Neural progenitor cell (in vitro differentiated cells): ENCODE results near the gene MYLK. TPM values are rescaled to one million over a fixed set of nuclear protein-coding genes. Genes with fewer than 3 reads are reported as not detected.

Source experiments
- DNase-seq: peaks from one replicate; pipeline ENCODE4 v3.0.0-alpha.2; 2016; ENCODE audit warnings: low spot score
- H2AFZ ChIP-seq: fragments of 200-600 bp; sonication (generic); replicated peaks from 2 replicates; pipeline ENCODE4 v1.6.1; 2016; ENCODE audit warnings: antibody characterized with exemption
- H3F3A ChIP-seq: fragments of 200-600 bp; sonication (generic); 2 replicates; pipeline ENCODE4 v1.6.1; 2016; ENCODE audit warnings: antibody characterized with exemption, low read depth
- H3K27ac ChIP-seq: fragments of 200-600 bp; sonication (generic); 2 replicates; pipeline ENCODE4 v1.5.1; 2016; ENCODE audit warnings: mild to moderate bottlenecking
- H3K27me3 ChIP-seq: fragments of 200-600 bp; sonication (generic); 2 replicates; pipeline ENCODE4 v1.6.1; 2016; ENCODE audit warnings: mild to moderate bottlenecking, moderate library complexity
- H3K36me3 ChIP-seq: fragments of 200-600 bp; sonication (generic); 2 replicates; pipeline ENCODE4 v1.5.1; 2016
- H3K4me1 ChIP-seq: fragments of 200-600 bp; sonication (generic); 2 replicates; pipeline ENCODE4 v1.6.1; 2016; ENCODE audit warnings: mixed run types
- H3K4me2 ChIP-seq: fragments of 200-600 bp; sonication (generic); 2 replicates; pipeline ENCODE4 v1.6.1; 2016
- H3K4me3 ChIP-seq: fragments of 200-600 bp; sonication (generic); 2 replicates; pipeline ENCODE4 v1.5.1; 2016
- H3K79me2 ChIP-seq: fragments of 200-600 bp; sonication (generic); 2 replicates; pipeline ENCODE4 v1.6.1; 2016; ENCODE audit warnings: low read depth
- H3K9ac ChIP-seq: fragments of 200-600 bp; sonication (generic); 2 replicates; pipeline ENCODE4 v1.6.1; 2016
- H3K9me3 ChIP-seq: fragments of 200-600 bp; sonication (generic); 2 replicates; pipeline ENCODE4 v1.5.1; 2016; ENCODE audit warnings: low read depth
- H4K20me1 ChIP-seq: fragments of 200-600 bp; sonication (generic); 2 replicates; pipeline ENCODE4 v1.6.1; 2016; ENCODE audit warnings: low read depth
- H3K27ac Mint-ChIP-seq: 3 replicates; pipeline ENCODE4 v1.8.0; 2021; ENCODE audit warnings: mixed read lengths
- H3K27me3 Mint-ChIP-seq: 2 replicates; pipeline ENCODE4 v1.8.0; 2022; ENCODE audit warnings: low read depth, mild to moderate bottlenecking, inconsistent platforms, moderate library complexity, mixed read lengths; ENCODE audit not compliant: insufficient read depth
- H3K36me3 Mint-ChIP-seq: 3 replicates; pipeline ENCODE4 v1.8.0; 2021; ENCODE audit warnings: mixed read lengths
- H3K4me1 Mint-ChIP-seq: 3 replicates; pipeline ENCODE4 v1.8.0; 2021; ENCODE audit warnings: mixed read lengths
- H3K4me3 Mint-ChIP-seq: 3 replicates; pipeline ENCODE4 v1.8.0; 2021; ENCODE audit warnings: mild to moderate bottlenecking, moderate library complexity, mixed read lengths
- H3K9me3 Mint-ChIP-seq: 3 replicates; pipeline ENCODE4 v1.8.0; 2020; ENCODE audit warnings: mixed read lengths
- EZH2 ChIP-seq: fragments of 200-600 bp; sonication (generic); IDR thresholded peaks from 2 replicates; pipeline ENCODE4 v1.6.1; 2017; ENCODE audit warnings: antibody characterized with exemption, mild to moderate bottlenecking, moderate library complexity
- EZH2phosphoT487 ChIP-seq: fragments of 200-600 bp; sonication (generic); IDR thresholded peaks from 2 replicates; pipeline ENCODE4 v1.6.1; 2017; ENCODE audit warnings: antibody characterized with exemption
- total RNA-seq: library from RNA; depleted of rRNA; stranded (reverse); fragments of >200 nt; gene quantifications from 2 replicates; pipeline ENCODE4 v1.2.3, GENCODE V29; 2015; ENCODE audit warnings: low replicate concordance
- TF ChIP-seq, protein P1 (sequence below): fragments of 200-600 bp; sonication (generic); IDR thresholded peaks from 2 replicates; pipeline ENCODE4 v1.5.1; 2017; ENCODE audit warnings: antibody characterized with exemption, mild to moderate bottlenecking

The MYLK gene
- total RNA-seq, 1 donor from 2014 or later = 28.4 TPM

DNA sequence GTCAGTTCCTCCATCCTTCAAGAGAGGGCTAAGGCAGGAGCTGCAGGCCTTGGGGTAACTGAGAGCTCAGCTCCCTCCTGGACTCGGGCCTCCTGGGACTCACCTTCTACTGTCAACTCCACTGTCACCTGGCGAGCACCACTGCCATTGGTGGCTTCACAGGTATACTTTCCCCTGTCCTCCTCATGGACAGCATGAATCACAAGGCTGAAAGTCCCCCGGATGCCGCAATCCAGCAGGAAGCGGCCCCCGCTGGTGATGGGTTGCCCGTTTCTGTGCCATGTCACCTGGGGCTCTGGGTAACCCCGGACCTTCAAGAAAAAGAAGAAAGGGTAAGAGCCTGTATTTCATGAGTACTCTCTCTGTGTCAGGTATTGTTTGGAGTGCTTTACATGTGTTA, 131.9 kb downstream of the MYLK start:
- Histone ChIP-seq H3K27ac (no peak overlapping the region), H3K4me2 (no peak overlapping the region), H2AFZ (no peak overlapping the region), H3K9me3 (no peaks in the 10 kb centered on the region), H3K79me2 (no peaks in the 10 kb centered on the region), H3K4me3 (no peak overlapping the region), H3F3A (no peaks in the 10 kb centered on the region), H4K20me1 (no peaks in the 10 kb centered on the region), H3K36me3 (no peaks in the 10 kb centered on the region), H3K9ac (no peak overlapping the region), H3K27me3 (no peaks in the 10 kb centered on the region), H3K4me1 (peaks cover under 1% of the 10 kb centered on the region)
- TF ChIP-seq, protein P1, sequence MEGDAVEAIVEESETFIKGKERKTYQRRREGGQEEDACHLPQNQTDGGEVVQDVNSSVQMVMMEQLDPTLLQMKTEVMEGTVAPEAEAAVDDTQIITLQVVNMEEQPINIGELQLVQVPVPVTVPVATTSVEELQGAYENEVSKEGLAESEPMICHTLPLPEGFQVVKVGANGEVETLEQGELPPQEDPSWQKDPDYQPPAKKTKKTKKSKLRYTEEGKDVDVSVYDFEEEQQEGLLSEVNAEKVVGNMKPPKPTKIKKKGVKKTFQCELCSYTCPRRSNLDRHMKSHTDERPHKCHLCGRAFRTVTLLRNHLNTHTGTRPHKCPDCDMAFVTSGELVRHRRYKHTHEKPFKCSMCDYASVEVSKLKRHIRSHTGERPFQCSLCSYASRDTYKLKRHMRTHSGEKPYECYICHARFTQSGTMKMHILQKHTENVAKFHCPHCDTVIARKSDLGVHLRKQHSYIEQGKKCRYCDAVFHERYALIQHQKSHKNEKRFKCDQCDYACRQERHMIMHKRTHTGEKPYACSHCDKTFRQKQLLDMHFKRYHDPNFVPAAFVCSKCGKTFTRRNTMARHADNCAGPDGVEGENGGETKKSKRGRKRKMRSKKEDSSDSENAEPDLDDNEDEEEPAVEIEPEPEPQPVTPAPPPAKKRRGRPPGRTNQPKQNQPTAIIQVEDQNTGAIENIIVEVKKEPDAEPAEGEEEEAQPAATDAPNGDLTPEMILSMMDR = no peak
- TF ChIP-seq EZH2 (no peak), EZH2phosphoT487 (no peak)
- H3K9me3 Mint-ChIP-seq = no peaks in the 10 kb centered on the region
- no peak overlapping the region for H3K27ac Mint-ChIP-seq
- H3K4me1 Mint-ChIP-seq = peaks cover 18% of the 10 kb centered on the region
- peaks cover 28% of the 10 kb centered on the region for H3K36me3 Mint-ChIP-seq
- H3K27me3 Mint-ChIP-seq = no peaks in the 10 kb centered on the region
- no peak overlapping the region for H3K4me3 Mint-ChIP-seq
- DNase-seq = no peak

GRCh38 chr3:123751433-123751832, 132.7 kb downstream of the MYLK start:
- Histone ChIP-seq H3K9ac (no peak overlapping the region), H3F3A (no peaks in the 10 kb centered on the region), H3K4me1 (no peaks in the 10 kb centered on the region), H4K20me1 (no peaks in the 10 kb centered on the region), H2AFZ (no peak overlapping the region), H3K36me3 (no peaks in the 10 kb centered on the region), H3K9me3 (no peaks in the 10 kb centered on the region), H3K4me2 (no peak overlapping the region), H3K4me3 (no peak overlapping the region), H3K27me3 (no peaks in the 10 kb centered on the region), H3K79me2 (no peaks in the 10 kb centered on the region), H3K27ac (no peak overlapping the region)
- H3K27me3 Mint-ChIP-seq = no peaks in the 10 kb centered on the region
- H3K36me3 Mint-ChIP-seq = peaks cover 27% of the 10 kb centered on the region
- H3K9me3 Mint-ChIP-seq = no peaks in the 10 kb centered on the region
- H3K27ac Mint-ChIP-seq = no peak overlapping the region
- DNase-seq = no peak
- H3K4me1 Mint-ChIP-seq = peaks cover 17% of the 10 kb centered on the region
- H3K4me3 Mint-ChIP-seq = no peak overlapping the region
- TF ChIP-seq EZH2phosphoT487 (no peak), EZH2 (no peak)
- TF ChIP-seq, protein P1 = no peak

- H3K4me3 ChIP-seq = no peak overlapping the region
- H3K9ac ChIP-seq = no peak overlapping the region
- no peaks in the 10 kb centered on the region for H4K20me1 ChIP-seq
- no peaks in the 10 kb centered on the region for H3K9me3 Mint-ChIP-seq
- TF ChIP-seq EZH2phosphoT487 = no peak
- TF ChIP-seq, protein P1 = no peak
- H3K79me2 ChIP-seq = no peaks in the 10 kb centered on the region
- no peaks in the 10 kb centered on the region for H3F3A ChIP-seq
- DNase-seq = no peak
- H3K4me1 ChIP-seq = no peaks in the 10 kb centered on the region
- no peak overlapping the region for H3K4me3 Mint-ChIP-seq
- H3K27ac Mint-ChIP-seq = no peak overlapping the region
- H3K36me3 ChIP-seq = no peaks in the 10 kb centered on the region
- no peaks in the 10 kb centered on the region for H3K27me3 ChIP-seq
- H3K9me3 ChIP-seq = no peaks in the 10 kb centered on the region
- H3K4me2 ChIP-seq = no peak overlapping the region
- peaks cover 17% of the 10 kb centered on the region for H3K4me1 Mint-ChIP-seq
- H3K36me3 Mint-ChIP-seq = peaks cover 29% of the 10 kb centered on the region
- H3K27ac ChIP-seq = no peak overlapping the region
- H2AFZ ChIP-seq = no peak overlapping the region
- no peaks in the 10 kb centered on the region for H3K27me3 Mint-ChIP-seq
These were observed 133.3 kb downstream of the MYLK start for GRCh38 chr3:123750659-123751420.
